Measurements from ENCODE around the gene MUC22. TPM values are rescaled to one million over a fixed set of nuclear protein-coding genes. Genes with fewer than 3 reads are reported as not detected.

Gene MUC22
- total RNA-seq, 1 experiment from 2014 or later = not detected

DNA sequence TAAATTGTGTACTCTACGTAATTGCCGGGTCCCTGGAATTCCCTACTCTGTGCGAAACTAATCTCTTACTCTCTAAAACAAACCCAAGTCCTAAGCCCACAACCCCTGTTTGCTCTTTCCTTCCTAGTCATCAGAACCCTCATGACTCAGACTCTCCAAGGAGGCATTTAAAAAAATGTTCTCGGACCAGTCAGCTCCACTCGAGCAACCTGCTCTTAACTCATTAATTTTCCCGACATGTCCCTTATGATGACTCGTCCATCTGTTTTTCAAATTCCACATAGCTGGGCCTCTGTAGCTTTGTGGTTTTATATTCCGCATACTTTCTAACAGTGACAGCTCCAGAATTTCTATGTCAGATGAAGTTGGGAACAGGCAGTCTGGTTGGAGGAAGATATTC lies 2.6 kb upstream of the MUC22 start:
- DNase-seq (ENCODE audit: low spot score) (no peak), ATAC-seq (no peak)
- ChIA-PET CTCF (interaction anchor here (0.6 to 2.3 kb wide), 19 partner anchors 14 to 1465 kb away, joined by 3 to 18 read pairs (median 4); partner anchors contain the start of gene MUCL3), POLR2A (interaction anchor here (0.7 kb wide), 1 partner anchor 748 kb away, joined by 4 read pairs; no protein-coding TSS in a partner anchor)
- TF ChIP-seq JUN (CRISPR knock-in tag; IDR thresholded peaks at IDR 0.05) (no peak), TCF7 (CRISPR knock-in tag; IDR thresholded peaks at IDR 0.05; ENCODE audit: low read depth) (no peak), GTF2I (CRISPR knock-in tag; conservative IDR thresholded peaks at IDR 0.05) (no peak), CBFB (CRISPR knock-in tag; IDR thresholded peaks at IDR 0.05; ENCODE audit: low read depth) (no peak), ZNF317 (CRISPR knock-in tag; IDR thresholded peaks at IDR 0.05; ENCODE audit: borderline replicate concordance, low read depth) (no peak), PRRX2 (CRISPR knock-in tag; IDR thresholded peaks at IDR 0.05) (no peak), ZNF138 (CRISPR knock-in tag; conservative IDR thresholded peaks at IDR 0.05) (no peak), ZNF416 (CRISPR knock-in tag; IDR thresholded peaks at IDR 0.05) (no peak), RORB (CRISPR knock-in tag; IDR thresholded peaks at IDR 0.05) (no peak), TP53 (CRISPR knock-in tag; IDR thresholded peaks at IDR 0.05) (no peak)
- Mint-ChIP-seq H3K27me3 (ENCODE audit: low read depth) (no peaks in the 10 kb centered on the region), H3K36me3 (no peaks in the 10 kb centered on the region), H3K4me1 (no peaks in the 10 kb centered on the region), H3K27ac (no peak overlapping the region), H3K4me3 (no peak overlapping the region), H3K9me3 (no peaks in the 10 kb centered on the region)

DNA sequence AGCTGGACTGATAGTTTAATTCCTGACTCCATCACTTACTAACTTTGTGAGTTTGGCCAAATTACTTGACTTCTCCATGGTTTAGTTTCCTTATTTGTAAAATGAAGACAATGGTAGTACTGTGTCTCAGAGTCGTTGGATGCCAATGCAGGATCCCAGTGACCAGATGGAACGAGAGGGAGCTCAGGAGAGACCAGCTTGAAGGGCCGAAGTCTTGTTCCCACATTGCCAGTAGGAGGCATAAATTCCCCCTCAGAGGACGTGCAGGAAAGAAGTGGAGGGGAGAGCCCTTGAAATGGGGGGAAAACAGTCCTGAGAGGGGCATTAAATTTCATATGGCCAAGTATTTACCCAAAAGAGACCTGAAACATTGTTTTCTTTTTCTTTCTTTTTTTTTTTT lies 2.1 kb upstream of the MUC22 start:
- TF ChIP-seq ZNF671 (CRISPR knock-in tag; IDR thresholded peaks at IDR 0.05) (no peak), TEAD4 (CRISPR knock-in tag; IDR thresholded peaks at IDR 0.05) (no peak), HMGA2 (CRISPR knock-in tag; IDR thresholded peaks at IDR 0.05) (no peak), NR3C1 (CRISPR knock-in tag; conservative IDR thresholded peaks at IDR 0.05; ENCODE audit: low read depth) (no peak), SMAD3 (CRISPR knock-in tag; IDR thresholded peaks at IDR 0.05; ENCODE audit: borderline replicate concordance) (no peak), ZNF121 (CRISPR knock-in tag; IDR thresholded peaks at IDR 0.05) (no peak), SOX15 (CRISPR knock-in tag; IDR thresholded peaks at IDR 0.05) (no peak), PRRX2 (CRISPR knock-in tag; IDR thresholded peaks at IDR 0.05) (no peak), FOXP1 (CRISPR knock-in tag; IDR thresholded peaks at IDR 0.05; ENCODE audit: borderline replicate concordance) (no peak), NR1H2 (CRISPR knock-in tag; IDR thresholded peaks at IDR 0.05) (no peak), NFATC4 (CRISPR knock-in tag; IDR thresholded peaks at IDR 0.05) (no peak), TP53 (CRISPR knock-in tag; IDR thresholded peaks at IDR 0.05) (no peak)
- TF ChIP-seq, protein P1, sequence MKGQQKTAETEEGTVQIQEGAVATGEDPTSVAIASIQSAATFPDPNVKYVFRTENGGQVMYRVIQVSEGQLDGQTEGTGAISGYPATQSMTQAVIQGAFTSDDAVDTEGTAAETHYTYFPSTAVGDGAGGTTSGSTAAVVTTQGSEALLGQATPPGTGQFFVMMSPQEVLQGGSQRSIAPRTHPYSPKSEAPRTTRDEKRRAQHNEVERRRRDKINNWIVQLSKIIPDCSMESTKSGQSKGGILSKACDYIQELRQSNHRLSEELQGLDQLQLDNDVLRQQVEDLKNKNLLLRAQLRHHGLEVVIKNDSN (CRISPR knock-in tag; IDR thresholded peaks at IDR 0.05) = no peak
- TF ChIP-seq, protein P2, sequence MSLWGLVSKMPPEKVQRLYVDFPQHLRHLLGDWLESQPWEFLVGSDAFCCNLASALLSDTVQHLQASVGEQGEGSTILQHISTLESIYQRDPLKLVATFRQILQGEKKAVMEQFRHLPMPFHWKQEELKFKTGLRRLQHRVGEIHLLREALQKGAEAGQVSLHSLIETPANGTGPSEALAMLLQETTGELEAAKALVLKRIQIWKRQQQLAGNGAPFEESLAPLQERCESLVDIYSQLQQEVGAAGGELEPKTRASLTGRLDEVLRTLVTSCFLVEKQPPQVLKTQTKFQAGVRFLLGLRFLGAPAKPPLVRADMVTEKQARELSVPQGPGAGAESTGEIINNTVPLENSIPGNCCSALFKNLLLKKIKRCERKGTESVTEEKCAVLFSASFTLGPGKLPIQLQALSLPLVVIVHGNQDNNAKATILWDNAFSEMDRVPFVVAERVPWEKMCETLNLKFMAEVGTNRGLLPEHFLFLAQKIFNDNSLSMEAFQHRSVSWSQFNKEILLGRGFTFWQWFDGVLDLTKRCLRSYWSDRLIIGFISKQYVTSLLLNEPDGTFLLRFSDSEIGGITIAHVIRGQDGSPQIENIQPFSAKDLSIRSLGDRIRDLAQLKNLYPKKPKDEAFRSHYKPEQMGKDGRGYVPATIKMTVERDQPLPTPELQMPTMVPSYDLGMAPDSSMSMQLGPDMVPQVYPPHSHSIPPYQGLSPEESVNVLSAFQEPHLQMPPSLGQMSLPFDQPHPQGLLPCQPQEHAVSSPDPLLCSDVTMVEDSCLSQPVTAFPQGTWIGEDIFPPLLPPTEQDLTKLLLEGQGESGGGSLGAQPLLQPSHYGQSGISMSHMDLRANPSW (CRISPR knock-in tag; conservative IDR thresholded peaks at IDR 0.05; ENCODE audit: low read depth) = no peak
- TF ChIP-seq, protein P3, sequence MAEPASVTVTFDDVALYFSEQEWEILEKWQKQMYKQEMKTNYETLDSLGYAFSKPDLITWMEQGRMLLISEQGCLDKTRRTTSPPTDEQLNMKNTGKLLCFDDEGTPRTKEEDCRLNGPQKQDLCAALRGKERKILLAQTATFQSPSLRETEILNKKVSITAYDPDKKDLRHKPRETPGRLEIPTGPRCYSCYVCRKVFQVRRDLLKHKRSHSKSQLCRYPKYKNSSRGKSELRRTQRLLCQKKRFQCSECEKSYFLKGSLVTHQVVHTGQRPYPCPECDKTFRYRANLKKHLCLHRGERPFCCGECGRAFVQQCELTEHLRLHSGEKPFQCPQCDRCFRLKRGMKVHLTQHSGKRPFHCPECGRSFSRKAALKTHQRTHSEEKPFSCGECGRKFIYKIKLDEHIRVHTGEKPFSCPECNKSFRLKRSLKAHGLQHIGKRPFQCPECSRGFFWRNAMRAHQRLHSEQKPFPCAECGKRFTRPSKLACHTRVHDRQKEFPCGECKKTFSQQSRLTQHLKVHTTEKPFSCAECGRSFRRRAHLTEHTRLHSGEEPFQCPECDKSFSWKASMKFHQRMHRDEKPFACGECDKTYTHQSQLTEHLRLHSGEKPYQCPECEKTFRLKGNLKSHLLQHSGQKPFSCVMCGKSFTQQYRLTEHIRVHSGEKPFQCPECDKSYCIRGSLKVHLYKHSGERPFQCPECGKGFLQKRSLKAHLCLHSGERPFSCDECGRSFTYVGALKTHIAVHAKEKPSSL (CRISPR knock-in tag; conservative IDR thresholded peaks at IDR 0.05) = no peak
- TF ChIP-seq, protein P4, sequence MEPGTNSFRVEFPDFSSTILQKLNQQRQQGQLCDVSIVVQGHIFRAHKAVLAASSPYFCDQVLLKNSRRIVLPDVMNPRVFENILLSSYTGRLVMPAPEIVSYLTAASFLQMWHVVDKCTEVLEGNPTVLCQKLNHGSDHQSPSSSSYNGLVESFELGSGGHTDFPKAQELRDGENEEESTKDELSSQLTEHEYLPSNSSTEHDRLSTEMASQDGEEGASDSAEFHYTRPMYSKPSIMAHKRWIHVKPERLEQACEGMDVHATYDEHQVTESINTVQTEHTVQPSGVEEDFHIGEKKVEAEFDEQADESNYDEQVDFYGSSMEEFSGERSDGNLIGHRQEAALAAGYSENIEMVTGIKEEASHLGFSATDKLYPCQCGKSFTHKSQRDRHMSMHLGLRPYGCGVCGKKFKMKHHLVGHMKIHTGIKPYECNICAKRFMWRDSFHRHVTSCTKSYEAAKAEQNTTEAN (CRISPR knock-in tag; IDR thresholded peaks at IDR 0.05) = no peak
- TF ChIP-seq, protein P5, sequence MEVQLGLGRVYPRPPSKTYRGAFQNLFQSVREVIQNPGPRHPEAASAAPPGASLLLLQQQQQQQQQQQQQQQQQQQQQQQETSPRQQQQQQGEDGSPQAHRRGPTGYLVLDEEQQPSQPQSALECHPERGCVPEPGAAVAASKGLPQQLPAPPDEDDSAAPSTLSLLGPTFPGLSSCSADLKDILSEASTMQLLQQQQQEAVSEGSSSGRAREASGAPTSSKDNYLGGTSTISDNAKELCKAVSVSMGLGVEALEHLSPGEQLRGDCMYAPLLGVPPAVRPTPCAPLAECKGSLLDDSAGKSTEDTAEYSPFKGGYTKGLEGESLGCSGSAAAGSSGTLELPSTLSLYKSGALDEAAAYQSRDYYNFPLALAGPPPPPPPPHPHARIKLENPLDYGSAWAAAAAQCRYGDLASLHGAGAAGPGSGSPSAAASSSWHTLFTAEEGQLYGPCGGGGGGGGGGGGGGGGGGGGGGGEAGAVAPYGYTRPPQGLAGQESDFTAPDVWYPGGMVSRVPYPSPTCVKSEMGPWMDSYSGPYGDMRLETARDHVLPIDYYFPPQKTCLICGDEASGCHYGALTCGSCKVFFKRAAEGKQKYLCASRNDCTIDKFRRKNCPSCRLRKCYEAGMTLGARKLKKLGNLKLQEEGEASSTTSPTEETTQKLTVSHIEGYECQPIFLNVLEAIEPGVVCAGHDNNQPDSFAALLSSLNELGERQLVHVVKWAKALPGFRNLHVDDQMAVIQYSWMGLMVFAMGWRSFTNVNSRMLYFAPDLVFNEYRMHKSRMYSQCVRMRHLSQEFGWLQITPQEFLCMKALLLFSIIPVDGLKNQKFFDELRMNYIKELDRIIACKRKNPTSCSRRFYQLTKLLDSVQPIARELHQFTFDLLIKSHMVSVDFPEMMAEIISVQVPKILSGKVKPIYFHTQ (CRISPR knock-in tag; IDR thresholded peaks at IDR 0.05) = no peak
- CTCF ChIA-PET = interaction anchor here (0.6 to 2.3 kb wide), 20 partner anchors 13 to 1465 kb away, joined by 3 to 18 read pairs (median 4); partner anchors contain the start of genes MUCL3 and VARS2
- Mint-ChIP-seq H3K36me3 (no peaks in the 10 kb centered on the region), H3K9me3 (no peaks in the 10 kb centered on the region), H3K27ac (no peak overlapping the region), H3K4me3 (no peak overlapping the region), H3K4me1 (no peaks in the 10 kb centered on the region), H3K27me3 (ENCODE audit: low read depth) (no peaks in the 10 kb centered on the region)
- ATAC-seq (peak; percentile 62), DNase-seq (ENCODE audit: low spot score) (peak; percentile 21)
- POLR2A ChIA-PET = interaction anchor here (0.7 kb wide), 1 partner anchor 747 kb away, joined by 4 read pairs; no protein-coding TSS in a partner anchor
